GM18907 (cell line): ENCODE data around the gene EXO5.
"Not testable (repeated sequence)": the region's sequence is repeated elsewhere in the genome, so short reads cannot be mapped to it uniquely, and the experiment has no call there.

ENCODE experiments used
- ATAC-seq: cut with Tn5 transposase; IDR thresholded peaks from one replicate; pipeline ENCODE4 v1.9.1; 2021; ENCODE audit warnings: mild to moderate bottlenecking, moderate library complexity; ENCODE audit not compliant: unreplicated experiment

Gene EXO5

GRCh38 chr1:40546957-40547356, 38.4 kb downstream of the EXO5 start:
- no peak for ATAC-seq

GRCh38 chr1:40553017-40553416, 44.5 kb downstream of the EXO5 start:
- no peak for ATAC-seq

- not testable (repeated sequence) for ATAC-seq
Observed at GRCh38 chr1:40554807-40555206, 46.2 kb downstream of the EXO5 start.

- no peak for ATAC-seq
Observed at GRCh38 chr1:40556121-40556520, 47.6 kb downstream of the EXO5 start.

- ATAC-seq = not testable (repeated sequence)
Observed at GRCh38 chr1:40558241-40558640, 49.7 kb downstream of the EXO5 start.

GRCh38 chr1:40562185-40562584, 53.6 kb downstream of the EXO5 start:
- no peak for ATAC-seq

GRCh38 chr1:40563266-40563665, 54.7 kb downstream of the EXO5 start:
- no peak for ATAC-seq

GRCh38 chr1:40564506-40564905, 55.9 kb downstream of the EXO5 start:
- no peak for ATAC-seq

- no peak for ATAC-seq
Observed at GRCh38 chr1:40564913-40565312, 56.3 kb downstream of the EXO5 start.
